ENCODE results near the gene LAMC1.

DNA sequence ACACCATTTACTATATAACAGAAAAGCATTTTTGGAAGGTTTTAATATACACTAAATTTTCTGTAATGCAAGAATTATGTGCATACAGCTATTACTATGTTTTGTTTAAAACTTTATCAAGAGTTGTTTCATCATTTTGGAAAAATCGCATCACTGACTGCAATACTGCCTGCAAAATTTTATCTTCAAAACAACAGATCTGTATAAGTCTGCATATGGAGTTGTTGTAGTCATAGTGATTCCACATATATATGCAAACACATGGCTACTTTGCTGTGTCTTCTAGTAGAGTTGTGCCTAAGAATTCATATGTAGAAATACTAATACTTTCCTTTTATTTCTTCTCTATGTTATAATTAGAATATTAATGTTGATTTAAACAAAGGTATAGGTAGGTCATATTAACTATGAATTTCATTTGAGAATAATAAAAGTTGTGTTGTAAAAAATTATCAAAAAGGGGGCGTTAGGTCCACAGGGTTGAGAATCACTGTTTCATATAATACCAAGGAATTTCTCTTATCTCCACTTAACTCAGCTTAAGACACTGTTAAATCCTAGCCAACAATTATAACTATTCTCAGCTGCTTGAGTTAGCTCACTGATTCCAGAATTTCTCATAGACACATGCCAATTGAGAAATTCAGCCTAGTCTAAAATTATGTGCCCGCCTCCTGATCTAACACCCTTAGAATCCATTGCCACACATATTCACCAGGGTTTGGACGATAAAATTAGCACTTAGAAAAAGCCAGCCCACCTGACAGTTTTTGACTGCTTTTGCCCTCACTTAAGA is 22.9 kb upstream of the LAMC1 start:
- no peak for TF ChIP-seq CTCF (IDR thresholded peaks at IDR 0.05)
- no peak for TF ChIP-seq POLR2A (IDR thresholded peaks at IDR 0.05)
- no peak for TF ChIP-seq EP300 (IDR thresholded peaks at IDR 0.05)

All from tibial nerve (tissue), 4 donors.